ENCODE results near the gene ALK.

DNA sequence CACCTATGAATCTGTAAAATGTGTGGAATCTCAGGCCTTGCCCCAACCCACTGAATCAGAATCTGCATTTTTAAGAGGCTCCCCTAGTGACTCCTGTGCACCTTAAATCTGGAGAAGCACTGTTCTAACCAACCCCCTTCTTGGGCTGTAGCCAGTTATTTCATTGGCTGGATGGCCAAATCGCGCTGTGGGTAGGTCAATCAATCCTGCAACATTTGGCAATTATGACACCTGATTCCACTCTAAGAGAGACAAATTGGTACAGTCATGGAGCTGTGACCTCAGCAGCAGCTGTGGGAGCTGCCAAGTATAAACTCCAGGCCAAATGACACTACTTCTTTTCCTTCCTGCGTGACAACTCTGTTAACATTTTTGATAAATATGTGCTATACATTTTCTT, 597.4 kb downstream of the ALK start:
- no peak for TF ChIP-seq EP300 (IDR thresholded peaks at IDR 0.05)
- TF ChIP-seq, protein P1, sequence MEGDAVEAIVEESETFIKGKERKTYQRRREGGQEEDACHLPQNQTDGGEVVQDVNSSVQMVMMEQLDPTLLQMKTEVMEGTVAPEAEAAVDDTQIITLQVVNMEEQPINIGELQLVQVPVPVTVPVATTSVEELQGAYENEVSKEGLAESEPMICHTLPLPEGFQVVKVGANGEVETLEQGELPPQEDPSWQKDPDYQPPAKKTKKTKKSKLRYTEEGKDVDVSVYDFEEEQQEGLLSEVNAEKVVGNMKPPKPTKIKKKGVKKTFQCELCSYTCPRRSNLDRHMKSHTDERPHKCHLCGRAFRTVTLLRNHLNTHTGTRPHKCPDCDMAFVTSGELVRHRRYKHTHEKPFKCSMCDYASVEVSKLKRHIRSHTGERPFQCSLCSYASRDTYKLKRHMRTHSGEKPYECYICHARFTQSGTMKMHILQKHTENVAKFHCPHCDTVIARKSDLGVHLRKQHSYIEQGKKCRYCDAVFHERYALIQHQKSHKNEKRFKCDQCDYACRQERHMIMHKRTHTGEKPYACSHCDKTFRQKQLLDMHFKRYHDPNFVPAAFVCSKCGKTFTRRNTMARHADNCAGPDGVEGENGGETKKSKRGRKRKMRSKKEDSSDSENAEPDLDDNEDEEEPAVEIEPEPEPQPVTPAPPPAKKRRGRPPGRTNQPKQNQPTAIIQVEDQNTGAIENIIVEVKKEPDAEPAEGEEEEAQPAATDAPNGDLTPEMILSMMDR (IDR thresholded peaks at IDR 0.05) = no peak

All from esophagus muscularis mucosa (tissue), 3 donors.